HG03108 (cell line): Measurements from ENCODE around the gene TMEM222.
A peak's percentile ranks its signal among the peaks of the same experiment; 100 is the strongest.

Source experiments
- ATAC-seq: cut with Tn5 transposase; IDR thresholded peaks from one replicate; pipeline ENCODE4 v1.9.1; 2021; ENCODE audit warnings: moderate library complexity; ENCODE audit not compliant: unreplicated experiment

TMEM222 gene

DNA sequence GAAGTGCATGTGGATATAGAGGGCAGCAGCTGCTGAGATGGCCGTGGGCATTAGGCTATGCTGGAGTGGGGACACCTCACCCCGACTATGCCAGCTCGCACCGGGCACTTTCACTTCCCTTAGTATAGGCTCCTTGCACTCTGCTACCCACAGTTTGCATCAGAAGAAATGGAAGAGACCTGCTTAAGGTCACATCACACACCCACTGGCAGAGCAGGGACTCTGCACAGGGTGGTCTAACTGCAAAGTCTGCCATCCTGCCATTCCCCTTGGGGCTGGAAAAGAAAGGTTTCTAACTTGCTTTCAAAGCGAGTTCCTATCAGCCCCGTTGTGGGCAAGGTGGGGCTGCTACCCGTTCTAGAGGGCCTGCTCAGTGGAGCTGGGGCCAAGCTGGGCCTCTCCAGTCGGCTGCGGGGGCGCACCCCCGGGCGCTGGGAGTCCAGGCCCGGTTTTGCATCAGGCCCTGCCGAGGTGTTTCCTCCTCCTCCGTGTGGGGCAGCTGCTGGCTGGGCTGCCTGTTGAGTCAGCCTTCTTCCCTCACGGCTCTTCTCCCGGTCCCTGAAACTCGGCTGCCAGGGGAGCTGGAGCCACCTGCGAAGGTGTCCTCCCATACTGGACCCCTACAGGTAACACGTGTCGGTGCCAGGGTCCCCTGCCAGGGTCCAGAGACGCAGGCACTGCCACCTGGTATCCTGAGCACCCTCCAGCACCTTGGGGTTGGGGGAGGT is 19.7 kb downstream of the TMEM222 start, which contains the start of gene SYTL1:
Gene SYTL1 (plus strand): TSS at position 498 of the 728 bp plus-strand sequence. CDS start 3,313 bp downstream, outside the sequence.
- peak; percentile 45 for ATAC-seq

GRCh38 chr1:27342391-27342777 is 20.4 kb downstream of the TMEM222 start:
- no peak for ATAC-seq

DNA sequence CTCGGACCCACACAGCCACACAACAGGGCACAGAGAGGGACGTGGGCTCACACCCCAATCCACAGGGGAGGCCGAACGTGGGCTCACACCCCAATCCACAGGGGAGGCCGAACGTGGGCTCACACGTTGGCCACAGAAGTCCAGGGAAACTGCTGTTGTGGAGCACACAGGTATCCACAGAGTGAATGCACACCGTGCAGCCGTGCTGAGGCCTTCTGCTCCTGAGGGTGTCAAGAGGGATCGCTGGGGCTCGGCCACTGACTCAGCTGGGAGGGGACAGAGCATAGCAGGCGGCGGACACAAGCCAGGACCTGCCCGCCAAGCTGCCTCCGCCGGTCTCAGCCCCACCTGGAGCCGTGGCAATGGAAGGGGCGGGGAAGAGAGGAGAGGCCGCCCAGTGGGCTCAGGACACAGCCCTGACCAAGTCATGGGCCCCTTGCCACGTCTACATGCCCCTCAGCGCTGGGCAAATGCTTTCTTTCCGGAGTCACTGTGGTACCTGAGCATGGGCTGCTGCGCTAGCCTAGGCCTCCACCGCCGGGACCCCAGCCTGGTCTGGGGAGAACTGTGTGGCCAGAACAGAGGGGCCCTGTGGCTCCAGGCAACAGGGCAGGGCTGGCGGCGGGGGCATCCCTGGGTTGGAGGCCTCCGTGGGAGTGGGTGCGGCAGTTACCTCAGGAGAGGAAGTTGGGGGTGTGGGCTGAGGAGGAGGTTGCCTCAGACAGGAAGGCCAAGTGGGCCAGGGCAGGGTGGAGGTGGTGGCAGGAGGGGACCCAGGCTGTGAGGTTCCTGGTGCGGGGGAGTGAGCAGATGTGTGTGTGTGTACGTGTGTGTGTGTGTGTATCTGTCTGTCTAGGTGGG is 21.0 kb downstream of the TMEM222 start:
- peak; percentile 38 for ATAC-seq

- ATAC-seq: no peak
Observed at GRCh38 chr1:27343639-27344025, 21.7 kb downstream of the TMEM222 start.

DNA sequence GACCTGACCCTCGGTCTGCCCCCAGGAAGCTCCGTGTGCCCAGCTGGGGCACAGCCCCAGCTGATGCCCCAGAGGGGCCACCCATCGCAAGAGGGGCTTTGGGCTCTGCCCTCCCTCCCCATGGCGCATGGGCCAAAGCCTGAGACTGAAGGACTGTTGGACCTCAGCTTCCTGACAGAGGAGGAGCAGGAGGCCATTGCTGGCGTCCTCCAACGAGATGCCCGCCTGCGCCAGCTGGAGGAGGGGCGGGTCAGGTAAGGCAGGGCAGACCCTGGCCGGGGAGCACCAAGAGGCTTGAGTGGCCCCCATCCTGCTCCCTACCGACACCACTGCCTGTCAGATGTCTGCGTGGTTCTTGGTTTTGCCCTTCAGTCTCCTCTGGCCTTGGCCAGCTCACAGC is 23.3 kb downstream of the TMEM222 start:
- no peak for ATAC-seq

DNA sequence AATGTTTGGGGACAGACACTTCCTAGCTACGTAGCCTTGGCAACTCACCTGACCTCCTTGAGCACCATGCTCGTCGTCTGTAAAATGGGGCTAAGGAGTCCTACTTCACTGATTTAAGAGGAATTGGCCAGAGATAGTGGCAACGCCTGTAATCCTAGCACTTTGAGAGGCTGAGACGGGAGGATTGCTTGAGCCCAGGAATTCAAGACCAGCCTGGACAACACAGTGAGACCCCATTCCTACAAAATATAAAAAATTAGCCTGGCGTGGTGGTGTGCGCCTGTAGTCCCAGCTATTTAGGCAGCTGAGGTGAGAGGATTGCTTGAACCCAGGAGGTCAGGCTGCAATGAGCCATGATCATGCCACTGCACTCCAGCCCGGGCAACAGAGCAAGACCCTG is 24.4 kb downstream of the TMEM222 start:
- ATAC-seq: no peak

DNA sequence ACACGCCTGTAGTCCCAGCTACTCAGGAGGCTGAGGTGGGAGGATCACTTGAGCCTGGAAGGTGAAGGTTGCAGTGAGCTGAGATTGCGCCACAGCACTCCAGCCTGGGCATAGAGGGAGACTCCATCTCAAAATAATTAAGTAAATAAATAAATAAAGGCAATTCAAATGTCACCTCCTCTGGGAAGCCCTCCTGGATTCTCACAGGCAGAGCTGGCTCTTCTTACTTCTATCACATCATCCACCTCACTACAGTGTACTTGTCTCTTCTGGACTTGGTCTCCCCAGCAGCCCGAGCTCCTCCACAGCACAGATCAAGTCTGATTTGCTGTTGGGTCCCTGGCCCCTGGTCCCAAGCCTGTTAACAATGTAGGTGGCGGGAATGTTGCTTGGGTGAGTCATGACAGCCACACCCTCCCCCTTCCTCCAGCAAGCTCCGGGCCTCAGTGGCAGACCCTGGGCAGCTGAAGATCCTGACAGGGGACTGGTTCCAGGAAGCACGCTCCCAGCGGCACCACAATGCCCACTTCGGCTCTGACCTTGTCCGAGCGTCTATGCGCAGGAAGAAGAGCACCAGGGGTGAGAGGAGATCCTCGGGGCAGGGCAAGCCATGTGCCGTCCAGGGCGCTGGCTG is 25.1 kb downstream of the TMEM222 start:
- no peak for ATAC-seq

GRCh38 chr1:27348861-27349783 is 27.2 kb downstream of the TMEM222 start:
- no peak for ATAC-seq

DNA sequence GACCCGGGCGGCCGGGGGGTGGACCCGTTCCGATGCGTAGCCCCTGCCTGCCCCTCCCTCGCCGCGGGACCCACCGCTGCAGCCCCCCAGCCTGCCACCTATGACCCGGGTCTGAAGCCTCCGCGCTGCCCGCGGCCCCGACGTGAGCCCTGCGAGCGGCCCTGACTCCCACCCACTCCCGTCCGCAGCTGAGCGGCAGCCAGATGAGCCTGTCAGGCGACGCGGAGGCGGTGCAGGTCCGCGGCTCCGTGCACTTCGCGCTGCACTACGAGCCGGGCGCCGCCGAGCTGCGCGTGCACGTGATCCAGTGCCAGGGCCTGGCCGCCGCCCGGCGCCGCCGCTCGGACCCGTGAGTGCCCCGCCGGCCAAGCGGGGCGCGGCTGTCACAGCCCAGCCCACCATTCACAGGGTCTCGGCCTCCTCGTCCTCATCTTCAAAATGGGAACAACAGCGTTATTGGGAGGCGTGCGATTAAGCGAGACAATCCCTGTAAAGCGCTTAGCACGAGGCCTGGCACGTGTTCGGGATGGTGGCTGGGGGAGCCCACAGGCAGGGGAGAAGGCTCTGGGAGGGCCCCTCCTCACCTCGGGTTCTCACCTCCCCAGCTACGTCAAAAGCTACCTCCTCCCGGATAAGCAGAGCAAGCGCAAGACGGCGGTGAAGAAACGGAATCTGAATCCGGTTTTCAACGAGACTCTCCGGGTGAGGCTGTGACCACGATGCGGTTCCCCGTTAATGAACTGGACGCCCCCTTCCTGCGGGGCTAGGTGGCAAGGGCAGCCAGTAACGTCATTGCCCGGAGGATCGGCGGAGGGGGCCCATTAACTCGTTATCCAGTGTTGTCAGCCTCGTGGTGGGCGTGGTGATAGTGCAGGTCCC is 28.1 kb downstream of the TMEM222 start:
- no peak for ATAC-seq

DNA sequence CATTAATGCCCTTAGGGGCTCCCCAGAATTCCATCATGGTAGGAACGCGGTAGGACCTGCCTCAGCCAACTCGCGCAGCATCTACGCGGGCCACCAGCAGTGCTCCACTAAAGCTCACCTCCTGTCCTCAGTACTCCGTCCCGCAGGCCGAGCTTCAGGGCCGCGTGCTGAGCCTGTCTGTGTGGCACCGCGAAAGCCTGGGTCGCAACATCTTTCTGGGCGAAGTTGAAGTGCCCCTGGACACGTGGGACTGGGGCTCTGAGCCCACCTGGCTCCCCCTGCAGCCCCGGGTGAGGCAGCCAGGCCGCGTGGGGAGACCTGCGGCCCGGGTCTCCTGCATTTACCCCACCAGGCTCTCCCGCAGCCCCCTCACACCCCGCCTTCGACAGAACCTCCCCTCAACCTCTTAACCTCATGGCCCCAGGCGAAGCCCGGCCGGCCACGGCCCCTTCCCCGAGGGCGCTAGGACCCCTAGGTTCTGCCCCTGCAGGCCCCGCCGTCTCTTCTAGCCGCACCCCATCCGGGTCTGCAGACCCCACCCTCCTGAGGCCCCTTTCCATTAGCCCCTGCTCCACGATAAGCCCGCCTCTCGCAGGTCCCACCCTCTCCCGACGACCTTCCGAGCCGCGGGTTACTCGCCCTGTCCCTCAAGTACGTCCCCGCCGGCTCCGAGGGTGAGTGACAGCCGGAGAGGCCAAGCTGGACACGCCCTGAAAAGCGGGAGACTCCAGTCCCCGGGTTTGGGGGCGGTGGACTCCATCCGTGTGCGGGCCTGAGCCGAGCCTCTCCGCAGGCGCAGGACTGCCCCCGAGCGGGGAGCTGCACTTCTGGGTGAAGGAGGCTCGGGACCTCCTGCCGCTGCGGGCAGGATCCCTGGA is 28.9 kb downstream of the TMEM222 start:
- no peak for ATAC-seq

- ATAC-seq: no peak
Observed at GRCh38 chr1:27351541-27352107, 29.7 kb downstream of the TMEM222 start.

GRCh38 chr1:27353166-27353565 is 31.2 kb downstream of the TMEM222 start:
- no peak for ATAC-seq

GRCh38 chr1:27353629-27354028 is 31.7 kb downstream of the TMEM222 start:
- ATAC-seq: no peak

GRCh38 chr1:27355683-27356082 is 33.7 kb downstream of the TMEM222 start:
- ATAC-seq: no peak

GRCh38 chr1:27356277-27356618 is 34.3 kb downstream of the TMEM222 start:
- no peak for ATAC-seq

DNA sequence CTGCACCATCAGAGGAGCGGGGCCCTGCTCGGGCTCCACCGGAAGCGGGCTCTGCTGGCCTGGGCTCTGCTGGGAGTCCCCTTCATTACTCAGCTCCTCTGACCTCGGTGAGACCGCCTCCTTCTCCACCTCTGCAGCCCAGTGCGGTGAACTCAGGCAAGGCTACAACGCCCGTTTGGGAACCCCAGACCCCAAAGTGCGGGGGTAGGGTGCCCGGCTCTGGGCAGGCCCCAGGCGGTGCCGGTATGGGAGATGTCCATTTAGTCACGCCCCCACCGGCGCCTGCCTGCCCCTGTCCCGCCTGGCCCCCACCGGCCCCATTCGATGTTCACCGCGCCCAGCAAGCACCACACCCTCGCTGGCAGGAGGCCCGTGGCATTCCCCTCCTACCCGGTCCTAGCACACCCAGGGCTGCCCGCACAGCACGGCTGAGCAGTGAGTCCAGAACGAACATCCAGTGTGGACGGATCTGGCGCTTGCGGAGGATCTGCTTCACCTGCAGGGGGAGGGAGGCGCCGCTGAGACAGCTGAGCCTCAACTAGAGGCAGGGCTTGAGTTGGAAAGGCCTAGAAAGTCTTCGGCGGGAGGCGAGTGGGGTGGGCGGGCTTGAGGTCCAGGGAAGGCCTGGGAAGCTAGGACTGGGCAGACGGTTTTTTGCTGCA is 34.8 kb downstream of the TMEM222 start:
- ATAC-seq: no peak

GRCh38 chr1:27357281-27358037 is 35.5 kb downstream of the TMEM222 start:
- ATAC-seq: peak; percentile 40
